Panc1 (cell line): ENCODE measurements around the gene VWC2L.

ENCODE experiments used
- POLR2AphosphoS5 ChIP-seq: IDR thresholded peaks from 2 replicates; pipeline ENCODE4 v1.6.1; 2012; ENCODE audit warnings: mild to moderate bottlenecking, low read depth, low read length, moderate library complexity
- SIN3A ChIP-seq: IDR thresholded peaks from 2 replicates; pipeline ENCODE4 v1.6.1; 2012; ENCODE audit warnings: low read depth, mild to moderate bottlenecking, low read length, moderate library complexity, borderline replicate concordance; ENCODE audit not compliant: insufficient read depth
- TCF7L2 ChIP-seq: IDR thresholded peaks from 2 replicates; pipeline ENCODE4 v1.6.1; 2011; ENCODE audit warnings: mild to moderate bottlenecking, low read depth, low read length, inconsistent platforms
- TF ChIP-seq, protein P1 (sequence below): fragments of 450-650 bp; IDR thresholded peaks from 2 replicates; pipeline ENCODE4 v1.5.1; 2017; ENCODE audit warnings: mild to moderate bottlenecking
- TF ChIP-seq, protein P2 (sequence below), 2 experiments: IDR thresholded peaks; 2 replicates each; pipeline ENCODE4 v1.6.1; 2011 to 2012; ENCODE audit warnings: low read depth in 2 of 2, control low read depth in 1 of 2, low read length in 1 of 2, mild to moderate bottlenecking in 1 of 2, moderate library complexity in 1 of 2; ENCODE audit not compliant: insufficient read depth in 1 of 2

DNA sequence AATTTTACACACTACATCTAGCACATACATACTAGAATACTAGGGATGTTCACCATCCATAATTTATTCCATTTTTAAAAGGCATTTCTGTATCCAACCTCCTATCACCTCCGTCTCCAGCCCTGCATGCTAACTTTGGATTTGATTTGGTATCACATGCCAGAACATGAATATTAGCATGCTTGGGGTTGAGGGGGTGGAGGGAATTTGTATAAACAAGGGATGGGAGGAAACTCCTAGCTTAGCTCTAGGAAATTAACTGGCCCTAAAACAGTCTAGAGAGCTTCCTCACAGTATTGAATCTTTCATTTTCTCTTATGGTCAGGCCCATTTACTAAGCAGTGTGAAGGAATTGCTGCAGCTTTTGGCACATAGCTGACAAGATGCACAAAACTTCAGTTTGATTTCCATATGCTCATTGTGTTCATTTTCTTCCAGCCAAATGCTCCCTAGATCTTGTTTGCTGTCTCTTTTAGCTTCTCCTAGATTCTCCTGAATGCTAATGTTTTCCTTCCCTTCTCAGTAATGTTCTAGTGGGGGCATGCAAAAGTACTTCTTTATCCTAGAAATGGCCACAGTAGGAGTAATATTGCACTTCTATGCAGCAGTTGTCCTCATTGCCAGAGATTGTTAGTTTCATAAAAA is 135.2 kb downstream of the VWC2L start:
- no peak for TF ChIP-seq TCF7L2
- TF ChIP-seq, protein P1, sequence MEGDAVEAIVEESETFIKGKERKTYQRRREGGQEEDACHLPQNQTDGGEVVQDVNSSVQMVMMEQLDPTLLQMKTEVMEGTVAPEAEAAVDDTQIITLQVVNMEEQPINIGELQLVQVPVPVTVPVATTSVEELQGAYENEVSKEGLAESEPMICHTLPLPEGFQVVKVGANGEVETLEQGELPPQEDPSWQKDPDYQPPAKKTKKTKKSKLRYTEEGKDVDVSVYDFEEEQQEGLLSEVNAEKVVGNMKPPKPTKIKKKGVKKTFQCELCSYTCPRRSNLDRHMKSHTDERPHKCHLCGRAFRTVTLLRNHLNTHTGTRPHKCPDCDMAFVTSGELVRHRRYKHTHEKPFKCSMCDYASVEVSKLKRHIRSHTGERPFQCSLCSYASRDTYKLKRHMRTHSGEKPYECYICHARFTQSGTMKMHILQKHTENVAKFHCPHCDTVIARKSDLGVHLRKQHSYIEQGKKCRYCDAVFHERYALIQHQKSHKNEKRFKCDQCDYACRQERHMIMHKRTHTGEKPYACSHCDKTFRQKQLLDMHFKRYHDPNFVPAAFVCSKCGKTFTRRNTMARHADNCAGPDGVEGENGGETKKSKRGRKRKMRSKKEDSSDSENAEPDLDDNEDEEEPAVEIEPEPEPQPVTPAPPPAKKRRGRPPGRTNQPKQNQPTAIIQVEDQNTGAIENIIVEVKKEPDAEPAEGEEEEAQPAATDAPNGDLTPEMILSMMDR, result no peak
- TF ChIP-seq SIN3A, result no peak
- no peak for TF ChIP-seq POLR2AphosphoS5
- TF ChIP-seq, protein P2, sequence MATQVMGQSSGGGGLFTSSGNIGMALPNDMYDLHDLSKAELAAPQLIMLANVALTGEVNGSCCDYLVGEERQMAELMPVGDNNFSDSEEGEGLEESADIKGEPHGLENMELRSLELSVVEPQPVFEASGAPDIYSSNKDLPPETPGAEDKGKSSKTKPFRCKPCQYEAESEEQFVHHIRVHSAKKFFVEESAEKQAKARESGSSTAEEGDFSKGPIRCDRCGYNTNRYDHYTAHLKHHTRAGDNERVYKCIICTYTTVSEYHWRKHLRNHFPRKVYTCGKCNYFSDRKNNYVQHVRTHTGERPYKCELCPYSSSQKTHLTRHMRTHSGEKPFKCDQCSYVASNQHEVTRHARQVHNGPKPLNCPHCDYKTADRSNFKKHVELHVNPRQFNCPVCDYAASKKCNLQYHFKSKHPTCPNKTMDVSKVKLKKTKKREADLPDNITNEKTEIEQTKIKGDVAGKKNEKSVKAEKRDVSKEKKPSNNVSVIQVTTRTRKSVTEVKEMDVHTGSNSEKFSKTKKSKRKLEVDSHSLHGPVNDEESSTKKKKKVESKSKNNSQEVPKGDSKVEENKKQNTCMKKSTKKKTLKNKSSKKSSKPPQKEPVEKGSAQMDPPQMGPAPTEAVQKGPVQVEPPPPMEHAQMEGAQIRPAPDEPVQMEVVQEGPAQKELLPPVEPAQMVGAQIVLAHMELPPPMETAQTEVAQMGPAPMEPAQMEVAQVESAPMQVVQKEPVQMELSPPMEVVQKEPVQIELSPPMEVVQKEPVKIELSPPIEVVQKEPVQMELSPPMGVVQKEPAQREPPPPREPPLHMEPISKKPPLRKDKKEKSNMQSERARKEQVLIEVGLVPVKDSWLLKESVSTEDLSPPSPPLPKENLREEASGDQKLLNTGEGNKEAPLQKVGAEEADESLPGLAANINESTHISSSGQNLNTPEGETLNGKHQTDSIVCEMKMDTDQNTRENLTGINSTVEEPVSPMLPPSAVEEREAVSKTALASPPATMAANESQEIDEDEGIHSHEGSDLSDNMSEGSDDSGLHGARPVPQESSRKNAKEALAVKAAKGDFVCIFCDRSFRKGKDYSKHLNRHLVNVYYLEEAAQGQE (IDR thresholded peaks at IDR 0.05; ENCODE audit: insufficient read depth in 1 of 2, low read depth in 2 of 2, low read length in 1 of 2), result no peak
